ENCODE data around the gene TGFBR2. TPM values are rescaled to one million over a fixed set of nuclear protein-coding genes. Genes with fewer than 3 reads are reported as not detected.
A peak's percentile ranks its signal among the peaks of the same experiment; 100 is the strongest.

The TGFBR2 gene
- total RNA-seq, 1 experiment from 2014 or later: 48.2 TPM

DNA sequence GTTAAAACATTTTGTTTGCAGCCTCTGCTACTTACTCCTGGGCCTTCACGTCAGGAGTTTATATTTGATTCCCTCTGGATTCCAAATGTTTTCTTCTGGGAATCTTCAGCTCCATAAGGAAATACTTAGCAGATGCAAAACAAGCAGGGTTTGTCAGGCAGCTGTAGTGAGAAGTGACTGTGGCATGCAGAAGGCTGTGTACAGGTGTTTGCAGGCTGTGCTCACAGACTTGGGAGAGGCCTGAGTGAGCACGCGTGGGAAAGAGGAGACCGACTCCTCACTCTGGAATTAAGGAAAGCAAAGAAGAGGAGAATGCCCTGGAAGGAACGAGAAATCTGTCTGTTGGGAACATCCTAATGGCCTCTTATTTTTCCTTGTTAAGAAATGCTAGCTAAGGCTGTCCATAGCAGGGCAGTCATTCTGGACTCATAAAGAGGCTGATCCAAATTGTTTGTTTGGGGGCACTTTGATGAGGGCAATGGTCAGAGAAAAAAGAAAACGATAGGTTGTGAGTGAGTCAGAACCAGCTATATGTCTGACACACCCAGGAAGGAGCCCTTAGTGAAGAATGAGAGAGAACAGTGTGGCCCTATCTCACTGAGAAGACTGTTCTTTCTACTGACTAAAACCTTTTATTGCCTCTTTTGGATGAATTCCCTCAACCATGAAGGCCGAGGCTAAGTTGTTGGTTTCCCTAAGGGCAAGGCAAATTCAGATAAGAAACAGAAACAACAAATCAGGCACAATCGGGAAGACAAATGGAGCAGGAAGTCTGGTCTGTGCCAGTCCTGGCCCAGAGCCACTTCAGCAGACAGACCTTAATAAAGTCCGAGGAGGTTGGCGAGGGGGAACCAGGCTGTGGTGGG, 82.6 kb downstream of the TGFBR2 start:
- Histone ChIP-seq H3K9ac (ENCODE audit: low read length) (peak overlapping the region; percentile 57), H3K9me2 (replicated peaks; ENCODE audit: low read length) (no peaks in the 10 kb centered on the region), H2AFZ (ENCODE audit: low read length) (0 out of 2 replicates have a peak overlapping the region, but pooled peaks have one; percentile 15), H3K36me3 (ENCODE audit: low read depth, low read length) (peaks cover 73% of the 10 kb centered on the region), H3K4me3 (ENCODE audit: low read length) (peak overlapping the region; percentile 27), H3K9me3 (ENCODE audit: low read length) (no peaks in the 10 kb centered on the region), H3F3A (ENCODE audit: low read length, unreplicated experiment) (peaks cover 5% of the 10 kb centered on the region), H3K79me2 (ENCODE audit: low read length) (peaks cover 49% of the 10 kb centered on the region), H3K4me1 (ENCODE audit: insufficient read depth, low read length) (peaks cover 53% of the 10 kb centered on the region), H3K27ac (ENCODE audit: low read length) (peak overlapping the region; percentile 92), H3K27me3 (ENCODE audit: low read length) (no peaks in the 10 kb centered on the region), H3K4me2 (ENCODE audit: low read length) (peak overlapping the region; percentile 71), H4K20me1 (ENCODE audit: low read length) (no peaks in the 10 kb centered on the region)
- TF ChIP-seq EZH2 (IDR thresholded peaks at IDR 0.05; ENCODE audit: low read length, unreplicated experiment) (no peak), EZH2phosphoT487 (IDR thresholded peaks at IDR 0.05; ENCODE audit: borderline replicate concordance, low read length) (no peak)
- peak; percentile 92 for ATAC-seq
- peak; percentile 93 for DNase-seq
- CTCF ChIA-PET: interaction anchor here (0.8 kb wide), 1 partner anchor 647 kb away, joined by 3 read pairs; no protein-coding TSS in a partner anchor
- BruUV-seq (replicated peaks): no TSS peak
- intact Hi-C loops (cut with micrococcal nuclease): loop anchor here (1.0 to 10.0 kb wide), 8 partner anchors 30 to 576 kb away; partner anchors contain the start of gene TGFBR2
- POLR2A ChIA-PET (ENCODE audit: unreplicated experiment): interaction anchor here (0.7 to 1.0 kb wide), 2 partner anchors 81 to 83 kb away, joined by 3 to 5 read pairs; partner anchors contain the start of gene TGFBR2

DNA sequence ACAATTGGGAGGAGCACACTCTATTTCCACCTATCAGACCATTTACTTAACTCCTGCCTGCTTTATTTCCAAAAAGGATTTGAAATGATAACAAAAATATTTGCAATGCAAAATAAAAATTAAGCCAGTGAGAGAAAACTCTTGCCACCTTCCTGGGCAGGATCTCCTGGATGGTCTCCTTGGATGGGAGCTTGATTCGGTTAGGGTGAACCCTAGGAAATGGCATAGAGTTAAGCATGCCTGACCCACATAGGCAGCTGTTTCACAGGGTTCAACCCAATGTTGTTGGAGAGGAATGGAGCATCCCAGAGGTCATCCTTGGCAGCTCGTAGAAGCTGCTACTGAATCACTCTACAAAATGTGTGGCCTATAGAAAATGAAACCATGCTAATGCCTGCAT, 83.8 kb downstream of the TGFBR2 start:
- Histone ChIP-seq H3K4me1 (ENCODE audit: insufficient read depth, low read length) (peaks cover 49% of the 10 kb centered on the region), H3K9me2 (replicated peaks; ENCODE audit: low read length) (no peaks in the 10 kb centered on the region), H4K20me1 (ENCODE audit: low read length) (no peaks in the 10 kb centered on the region), H3F3A (ENCODE audit: low read length, unreplicated experiment) (peaks cover 5% of the 10 kb centered on the region), H3K36me3 (ENCODE audit: low read depth, low read length) (peaks cover 65% of the 10 kb centered on the region), H3K9me3 (ENCODE audit: low read length) (no peaks in the 10 kb centered on the region), H3K9ac (ENCODE audit: low read length) (0 out of 2 replicates have a peak overlapping the region, but pooled peaks have one; percentile 57), H3K27ac (ENCODE audit: low read length) (peak overlapping the region; percentile 92), H3K4me3 (ENCODE audit: low read length) (no peak overlapping the region), H3K4me2 (ENCODE audit: low read length) (peak overlapping the region; percentile 71; the same call in 1 of the 2 replicates), H2AFZ (ENCODE audit: low read length) (no peak overlapping the region), H3K79me2 (ENCODE audit: low read length) (peaks cover 38% of the 10 kb centered on the region), H3K27me3 (ENCODE audit: low read length) (no peaks in the 10 kb centered on the region)
- BruUV-seq (replicated peaks): no TSS peak
- intact Hi-C loops (cut with micrococcal nuclease): loop anchor here (10.0 kb wide), 1 partner anchor 675 kb away; no protein-coding TSS in a partner anchor
- no peak for DNase-seq
- POLR2A ChIA-PET (ENCODE audit: unreplicated experiment): no interaction called here
- no peak for ATAC-seq
- no peak for TF ChIP-seq EZH2 (IDR thresholded peaks at IDR 0.05; ENCODE audit: low read length, unreplicated experiment)
- TF ChIP-seq EZH2phosphoT487 (IDR thresholded peaks at IDR 0.05; ENCODE audit: borderline replicate concordance, low read length): no peak
- TF ChIP-seq, protein P1, sequence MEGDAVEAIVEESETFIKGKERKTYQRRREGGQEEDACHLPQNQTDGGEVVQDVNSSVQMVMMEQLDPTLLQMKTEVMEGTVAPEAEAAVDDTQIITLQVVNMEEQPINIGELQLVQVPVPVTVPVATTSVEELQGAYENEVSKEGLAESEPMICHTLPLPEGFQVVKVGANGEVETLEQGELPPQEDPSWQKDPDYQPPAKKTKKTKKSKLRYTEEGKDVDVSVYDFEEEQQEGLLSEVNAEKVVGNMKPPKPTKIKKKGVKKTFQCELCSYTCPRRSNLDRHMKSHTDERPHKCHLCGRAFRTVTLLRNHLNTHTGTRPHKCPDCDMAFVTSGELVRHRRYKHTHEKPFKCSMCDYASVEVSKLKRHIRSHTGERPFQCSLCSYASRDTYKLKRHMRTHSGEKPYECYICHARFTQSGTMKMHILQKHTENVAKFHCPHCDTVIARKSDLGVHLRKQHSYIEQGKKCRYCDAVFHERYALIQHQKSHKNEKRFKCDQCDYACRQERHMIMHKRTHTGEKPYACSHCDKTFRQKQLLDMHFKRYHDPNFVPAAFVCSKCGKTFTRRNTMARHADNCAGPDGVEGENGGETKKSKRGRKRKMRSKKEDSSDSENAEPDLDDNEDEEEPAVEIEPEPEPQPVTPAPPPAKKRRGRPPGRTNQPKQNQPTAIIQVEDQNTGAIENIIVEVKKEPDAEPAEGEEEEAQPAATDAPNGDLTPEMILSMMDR (conservative IDR thresholded peaks at IDR 0.05; ENCODE audit: low read depth, low read length): no peak
- CTCF ChIA-PET: no interaction called here

DNA sequence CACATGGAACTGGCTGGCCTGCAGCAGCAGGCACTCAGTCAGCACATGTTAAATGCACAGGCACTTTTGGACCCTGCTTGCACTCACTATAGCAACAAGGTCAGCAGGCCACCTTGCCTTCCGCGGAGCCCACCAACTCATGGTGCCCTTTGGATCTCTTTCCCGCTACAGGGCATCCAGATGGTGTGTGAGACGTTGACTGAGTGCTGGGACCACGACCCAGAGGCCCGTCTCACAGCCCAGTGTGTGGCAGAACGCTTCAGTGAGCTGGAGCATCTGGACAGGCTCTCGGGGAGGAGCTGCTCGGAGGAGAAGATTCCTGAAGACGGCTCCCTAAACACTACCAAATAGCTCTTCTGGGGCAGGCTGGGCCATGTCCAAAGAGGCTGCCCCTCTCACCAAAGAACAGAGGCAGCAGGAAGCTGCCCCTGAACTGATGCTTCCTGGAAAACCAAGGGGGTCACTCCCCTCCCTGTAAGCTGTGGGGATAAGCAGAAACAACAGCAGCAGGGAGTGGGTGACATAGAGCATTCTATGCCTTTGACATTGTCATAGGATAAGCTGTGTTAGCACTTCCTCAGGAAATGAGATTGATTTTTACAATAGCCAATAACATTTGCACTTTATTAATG, 85.0 kb downstream of the TGFBR2 start:
- CTCF ChIA-PET: interaction anchor here (0.8 to 2.5 kb wide), 2 partner anchors 60 to 649 kb away, joined by 3 to 10 read pairs; no protein-coding TSS in a partner anchor
- no TSS peak for BruUV-seq (replicated peaks)
- Histone ChIP-seq H4K20me1 (ENCODE audit: low read length) (no peaks in the 10 kb centered on the region), H3F3A (ENCODE audit: low read length, unreplicated experiment) (peaks cover 5% of the 10 kb centered on the region), H3K9ac (ENCODE audit: low read length) (no peak overlapping the region), H3K9me2 (replicated peaks; ENCODE audit: low read length) (no peaks in the 10 kb centered on the region), H3K27ac (ENCODE audit: low read length) (no peak overlapping the region), H3K9me3 (ENCODE audit: low read length) (no peaks in the 10 kb centered on the region), H3K79me2 (ENCODE audit: low read length) (peaks cover 26% of the 10 kb centered on the region), H3K4me2 (ENCODE audit: low read length) (no peak overlapping the region), H2AFZ (ENCODE audit: low read length) (no peak overlapping the region), H3K4me3 (ENCODE audit: low read length) (no peak overlapping the region), H3K27me3 (ENCODE audit: low read length) (no peaks in the 10 kb centered on the region), H3K36me3 (ENCODE audit: low read depth, low read length) (peaks cover 65% of the 10 kb centered on the region), H3K4me1 (ENCODE audit: insufficient read depth, low read length) (peaks cover 49% of the 10 kb centered on the region)
- DNase-seq (no peak), ATAC-seq (no peak)
- POLR2A ChIA-PET (ENCODE audit: unreplicated experiment): no interaction called here
- intact Hi-C loops (cut with micrococcal nuclease): loop anchor here (10.0 kb wide), 1 partner anchor 677 kb away; no protein-coding TSS in a partner anchor
- TF ChIP-seq EZH2phosphoT487 (IDR thresholded peaks at IDR 0.05; ENCODE audit: borderline replicate concordance, low read length) (no peak), EZH2 (IDR thresholded peaks at IDR 0.05; ENCODE audit: low read length, unreplicated experiment) (no peak)
- TF ChIP-seq, protein P1 (conservative IDR thresholded peaks at IDR 0.05; ENCODE audit: low read depth, low read length): no peak

Data from PC-3 (cell line).